ENCODE data around the gene KLHL22. TPM values are rescaled to one million over a fixed set of nuclear protein-coding genes. Genes with fewer than 3 reads are reported as not detected.

The KLHL22 gene
- polyA plus RNA-seq, 1 experiment: 30.2 TPM

DNA sequence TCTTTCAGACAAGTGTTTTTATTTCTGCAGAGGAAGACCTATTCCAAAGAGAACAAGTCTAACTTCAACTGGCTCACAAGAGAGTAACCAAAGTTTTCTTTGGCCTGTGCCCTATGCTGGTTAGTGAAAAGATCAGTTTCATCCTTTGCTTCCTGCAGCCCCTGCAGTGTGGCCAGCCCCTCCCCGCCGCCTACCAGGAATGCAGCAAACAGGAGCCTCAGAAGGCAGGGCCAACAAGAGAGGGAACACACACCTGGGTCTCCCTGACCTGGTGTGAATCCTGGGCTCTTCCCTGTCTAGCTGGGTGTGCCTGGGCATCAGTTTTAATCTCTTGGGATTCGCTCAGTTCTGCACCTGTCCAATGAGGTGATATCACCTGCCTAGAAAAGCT, 36.4 kb downstream of the KLHL22 start:
- Histone ChIP-seq H3K27me3 (ENCODE audit: control insufficient read depth, insufficient read depth, low read length) (no peaks in the 10 kb centered on the region), H3K27ac (ENCODE audit: low read depth, low read length) (no peak overlapping the region), H3K9me3 (ENCODE audit: control insufficient read depth, insufficient read depth, low read length) (no peaks in the 10 kb centered on the region), H3K4me3 (ENCODE audit: low read depth, low read length) (no peak overlapping the region)
- DNase-seq (ENCODE audit: low read depth, low spot score): no peak
- no peak for TF ChIP-seq CTCF (IDR thresholded peaks at IDR 0.05; ENCODE audit: low read depth, low read length)
- CTCF ChIA-PET: interaction anchor here (2.3 kb wide), 1 partner anchor 41 kb away, joined by 17 read pairs; no protein-coding TSS in a partner anchor
- POLR2A ChIA-PET: no interaction called here

GRCh38 chr22:20458530-20459151, 37.0 kb downstream of the KLHL22 start:
- no peak for DNase-seq (ENCODE audit: low read depth, low spot score)
- Histone ChIP-seq H3K27ac (ENCODE audit: low read depth, low read length) (no peak overlapping the region), H3K27me3 (ENCODE audit: control insufficient read depth, insufficient read depth, low read length) (no peaks in the 10 kb centered on the region), H3K9me3 (ENCODE audit: control insufficient read depth, insufficient read depth, low read length) (no peaks in the 10 kb centered on the region), H3K4me3 (ENCODE audit: low read depth, low read length) (no peak overlapping the region)
- CTCF ChIA-PET: interaction anchor here (2.3 kb wide), 1 partner anchor 41 kb away, joined by 17 read pairs; no protein-coding TSS in a partner anchor
- TF ChIP-seq CTCF (IDR thresholded peaks at IDR 0.05; ENCODE audit: low read depth, low read length): no peak
- POLR2A ChIA-PET: no interaction called here

GRCh38 chr22:20457506-20458240, 37.9 kb downstream of the KLHL22 start:
- H3K27ac ChIP-seq (ENCODE audit: low read depth, low read length): no peak overlapping the region
- no peak for TF ChIP-seq CTCF (IDR thresholded peaks at IDR 0.05; ENCODE audit: low read depth, low read length)
- ChIA-PET POLR2A (no interaction called here), CTCF (interaction anchor here (5.8 kb wide), 1 partner anchor 39 kb away, joined by 155 read pairs; no protein-coding TSS in a partner anchor)
- DNase-seq (ENCODE audit: low read depth, low spot score): no peak
- no peaks in the 10 kb centered on the region for H3K9me3 ChIP-seq (ENCODE audit: control insufficient read depth, insufficient read depth, low read length)
- no peaks in the 10 kb centered on the region for H3K27me3 ChIP-seq (ENCODE audit: control insufficient read depth, insufficient read depth, low read length)
- no peak overlapping the region for H3K4me3 ChIP-seq (ENCODE audit: low read depth, low read length)

DNA sequence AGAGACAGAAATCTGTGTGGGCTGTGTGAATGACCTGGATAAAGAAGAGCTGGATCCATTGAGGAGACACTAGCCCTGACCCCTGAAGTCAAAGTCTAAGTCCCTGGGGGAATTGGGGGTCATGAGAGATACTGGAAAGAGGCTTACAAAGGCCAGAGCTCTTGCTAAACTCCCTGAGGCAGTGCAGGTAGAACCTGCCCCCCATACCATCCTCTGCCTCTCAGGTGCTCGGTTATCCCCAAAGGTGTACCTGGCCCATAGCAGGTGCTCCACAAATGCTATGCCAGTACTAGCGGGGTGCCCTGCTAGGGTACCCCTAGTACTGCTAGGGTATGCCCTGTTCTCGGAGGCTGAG, 38.9 kb downstream of the KLHL22 start:
- H3K27ac ChIP-seq (ENCODE audit: low read depth, low read length): no peak overlapping the region
- H3K9me3 ChIP-seq (ENCODE audit: control insufficient read depth, insufficient read depth, low read length): no peaks in the 10 kb centered on the region
- H3K27me3 ChIP-seq (ENCODE audit: control insufficient read depth, insufficient read depth, low read length): no peaks in the 10 kb centered on the region
- no peak for DNase-seq (ENCODE audit: low read depth, low spot score)
- ChIA-PET CTCF (interaction anchor here (0.6 to 5.8 kb wide), 12 partner anchors 8 to 133 kb away, joined by 3 to 155 read pairs (median 4); no protein-coding TSS in a partner anchor), POLR2A (interaction anchor here (0.5 to 1.3 kb wide), 2 partner anchors 29 to 38 kb away, joined by 4 to 7 read pairs; no protein-coding TSS in a partner anchor)
- no peak overlapping the region for H3K4me3 ChIP-seq (ENCODE audit: low read depth, low read length)
- no peak for TF ChIP-seq CTCF (IDR thresholded peaks at IDR 0.05; ENCODE audit: low read depth, low read length)

Measured in AG04450 (cell line).